ENCODE measurements around the gene RNASEH2A. TPM values are rescaled to one million over a fixed set of nuclear protein-coding genes. Genes with fewer than 3 reads are reported as not detected.
A peak's percentile ranks its signal among the peaks of the same experiment; 100 is the strongest.

The RNASEH2A gene
- total and polyA plus RNA-seq, 2 of the 13 experiments (the other 11 are each of a cell fraction or from before 2014, with no cell fraction given) = 25.1 to 35.8 TPM

GRCh38 chr19:12793290-12794195 is 12.8 kb upstream of the RNASEH2A start (continued):
- peak; percentile 100 for TF ChIP-seq HIVEP1 (CRISPR knock-in tag; IDR thresholded peaks at IDR 0.05)
- no peak for TF ChIP-seq ZNF567 (CRISPR knock-in tag; IDR thresholded peaks at IDR 0.05; ENCODE audit: borderline replicate concordance)
- no peak for TF ChIP-seq USF2 (IDR thresholded peaks at IDR 0.05; ENCODE audit: low read depth, low read length)
- peak; percentile 99; the same call in 1 of the 2 replicates for TF ChIP-seq USF2 (CRISPR knock-in tag; IDR thresholded peaks at IDR 0.05; ENCODE audit: borderline replicate concordance)
- TF ChIP-seq FOXK1 (CRISPR knock-in tag; IDR thresholded peaks at IDR 0.05; ENCODE audit: borderline replicate concordance, low read depth) = peak; percentile 58; the same call in 1 of the 2 replicates
- peak in 1 of 2 experiments; percentile 86; a peak in 2 of 4 replicates for TF ChIP-seq KLF16 (CRISPR knock-in tag; IDR thresholded peaks at IDR 0.05)
- TF ChIP-seq GLI4 (CRISPR knock-in tag; IDR thresholded peaks at IDR 0.05; ENCODE audit: borderline replicate concordance) = peak; percentile 31; the same call in 1 of the 2 replicates
- TF ChIP-seq, protein P1, sequence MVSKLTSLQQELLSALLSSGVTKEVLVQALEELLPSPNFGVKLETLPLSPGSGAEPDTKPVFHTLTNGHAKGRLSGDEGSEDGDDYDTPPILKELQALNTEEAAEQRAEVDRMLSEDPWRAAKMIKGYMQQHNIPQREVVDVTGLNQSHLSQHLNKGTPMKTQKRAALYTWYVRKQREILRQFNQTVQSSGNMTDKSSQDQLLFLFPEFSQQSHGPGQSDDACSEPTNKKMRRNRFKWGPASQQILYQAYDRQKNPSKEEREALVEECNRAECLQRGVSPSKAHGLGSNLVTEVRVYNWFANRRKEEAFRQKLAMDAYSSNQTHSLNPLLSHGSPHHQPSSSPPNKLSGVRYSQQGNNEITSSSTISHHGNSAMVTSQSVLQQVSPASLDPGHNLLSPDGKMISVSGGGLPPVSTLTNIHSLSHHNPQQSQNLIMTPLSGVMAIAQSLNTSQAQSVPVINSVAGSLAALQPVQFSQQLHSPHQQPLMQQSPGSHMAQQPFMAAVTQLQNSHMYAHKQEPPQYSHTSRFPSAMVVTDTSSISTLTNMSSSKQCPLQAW (CRISPR knock-in tag; IDR thresholded peaks at IDR 0.05) = peak; percentile 74
- TF ChIP-seq ZNF143 (CRISPR knock-in tag; IDR thresholded peaks at IDR 0.05) = no peak
- peak; percentile 48 for TF ChIP-seq HNRNPLL (IDR thresholded peaks at IDR 0.05; ENCODE audit: low read depth, low read length, poor library complexity, severe bottlenecking)
- TF ChIP-seq TBP (CRISPR knock-in tag; IDR thresholded peaks at IDR 0.05) = no peak
- TF ChIP-seq ZNF292 (CRISPR knock-in tag; IDR thresholded peaks at IDR 0.05; ENCODE audit: borderline replicate concordance, low read depth) = no peak
- TF ChIP-seq SNAPC2 (CRISPR knock-in tag; IDR thresholded peaks at IDR 0.05) = no peak
- TF ChIP-seq IRF9 (CRISPR knock-in tag; IDR thresholded peaks at IDR 0.05; ENCODE audit: borderline replicate concordance) = no peak
- peak; percentile 74 for TF ChIP-seq ZBTB2 (CRISPR knock-in tag; IDR thresholded peaks at IDR 0.05; ENCODE audit: low read depth)
- no peak for TF ChIP-seq GPBP1L1 (CRISPR knock-in tag; IDR thresholded peaks at IDR 0.05)
- TF ChIP-seq MEF2D (CRISPR knock-in tag; IDR thresholded peaks at IDR 0.05) = no peak
- TF ChIP-seq, protein P2, sequence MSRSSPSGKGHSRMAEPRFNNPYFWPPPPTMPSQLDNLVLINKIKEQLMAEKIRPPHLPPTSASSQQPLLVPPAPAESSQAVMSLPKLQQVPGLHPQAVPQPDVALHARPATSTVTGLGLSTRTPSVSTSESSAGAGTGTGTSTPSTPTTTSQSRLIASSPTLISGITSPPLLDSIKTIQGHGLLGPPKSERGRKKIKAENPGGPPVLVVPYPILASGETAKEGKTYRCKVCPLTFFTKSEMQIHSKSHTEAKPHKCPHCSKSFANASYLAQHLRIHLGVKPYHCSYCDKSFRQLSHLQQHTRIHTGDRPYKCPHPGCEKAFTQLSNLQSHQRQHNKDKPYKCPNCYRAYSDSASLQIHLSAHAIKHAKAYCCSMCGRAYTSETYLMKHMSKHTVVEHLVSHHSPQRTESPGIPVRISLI (CRISPR knock-in tag; IDR thresholded peaks at IDR 0.05; ENCODE audit: borderline replicate concordance) = peak; percentile 39; the same call in 1 of the 2 replicates
- TF ChIP-seq ZBTB42 (CRISPR knock-in tag; IDR thresholded peaks at IDR 0.05) = no peak
